ENCODE results near the gene PCDHGB4.
"Not testable (repeated sequence)": the region's sequence is repeated elsewhere in the genome, so short reads cannot be mapped to it uniquely, and the experiment has no call there.

PCDHGB4 gene

DNA sequence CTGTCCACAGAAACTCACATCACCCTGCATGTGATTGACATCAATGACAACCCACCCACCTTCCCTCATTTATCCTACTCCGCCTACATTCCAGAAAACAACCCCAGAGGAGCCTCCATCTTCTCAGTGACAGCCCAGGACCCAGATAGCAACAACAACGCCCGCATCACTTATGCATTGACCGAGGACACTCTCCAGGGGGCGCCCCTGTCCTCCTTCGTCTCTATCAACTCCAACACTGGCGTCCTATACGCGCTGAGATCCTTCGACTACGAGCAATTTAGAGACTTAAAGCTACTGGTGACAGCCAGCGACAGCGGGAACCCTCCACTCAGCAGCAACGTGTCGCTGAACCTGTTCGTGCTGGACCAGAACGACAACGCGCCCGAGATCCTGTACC is 42.2 kb upstream of the PCDHGB4 start:
- TF ChIP-seq, protein P1, sequence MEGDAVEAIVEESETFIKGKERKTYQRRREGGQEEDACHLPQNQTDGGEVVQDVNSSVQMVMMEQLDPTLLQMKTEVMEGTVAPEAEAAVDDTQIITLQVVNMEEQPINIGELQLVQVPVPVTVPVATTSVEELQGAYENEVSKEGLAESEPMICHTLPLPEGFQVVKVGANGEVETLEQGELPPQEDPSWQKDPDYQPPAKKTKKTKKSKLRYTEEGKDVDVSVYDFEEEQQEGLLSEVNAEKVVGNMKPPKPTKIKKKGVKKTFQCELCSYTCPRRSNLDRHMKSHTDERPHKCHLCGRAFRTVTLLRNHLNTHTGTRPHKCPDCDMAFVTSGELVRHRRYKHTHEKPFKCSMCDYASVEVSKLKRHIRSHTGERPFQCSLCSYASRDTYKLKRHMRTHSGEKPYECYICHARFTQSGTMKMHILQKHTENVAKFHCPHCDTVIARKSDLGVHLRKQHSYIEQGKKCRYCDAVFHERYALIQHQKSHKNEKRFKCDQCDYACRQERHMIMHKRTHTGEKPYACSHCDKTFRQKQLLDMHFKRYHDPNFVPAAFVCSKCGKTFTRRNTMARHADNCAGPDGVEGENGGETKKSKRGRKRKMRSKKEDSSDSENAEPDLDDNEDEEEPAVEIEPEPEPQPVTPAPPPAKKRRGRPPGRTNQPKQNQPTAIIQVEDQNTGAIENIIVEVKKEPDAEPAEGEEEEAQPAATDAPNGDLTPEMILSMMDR (IDR thresholded peaks at IDR 0.05; ENCODE audit: low read length, missing control alignments), result no peak
- H3K4me3 ChIP-seq (replicated peaks; ENCODE audit: low read depth, low read length), result no peak overlapping the region
- DNase-seq (ENCODE audit: low read depth), result no peak

DNA sequence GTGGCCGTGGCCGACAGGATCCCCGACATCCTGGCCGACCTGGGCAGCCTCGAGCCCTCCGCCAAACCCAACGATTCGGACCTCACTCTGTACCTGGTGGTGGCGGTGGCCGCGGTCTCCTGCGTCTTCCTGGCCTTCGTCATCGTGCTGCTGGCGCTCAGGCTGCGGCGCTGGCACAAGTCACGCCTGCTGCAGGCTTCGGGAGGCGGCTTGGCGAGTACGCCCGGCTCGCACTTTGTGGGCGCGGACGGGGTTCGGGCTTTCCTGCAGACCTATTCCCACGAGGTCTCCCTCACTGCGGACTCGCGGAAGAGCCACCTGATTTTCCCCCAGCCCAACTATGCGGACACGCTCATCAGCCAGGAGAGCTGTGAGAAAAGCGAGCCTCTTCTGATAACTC is 41.5 kb upstream of the PCDHGB4 start:
- DNase-seq (ENCODE audit: low read depth); H3K4me3 ChIP-seq (replicated peaks; ENCODE audit: low read depth, low read length): not testable (repeated sequence)

DNA sequence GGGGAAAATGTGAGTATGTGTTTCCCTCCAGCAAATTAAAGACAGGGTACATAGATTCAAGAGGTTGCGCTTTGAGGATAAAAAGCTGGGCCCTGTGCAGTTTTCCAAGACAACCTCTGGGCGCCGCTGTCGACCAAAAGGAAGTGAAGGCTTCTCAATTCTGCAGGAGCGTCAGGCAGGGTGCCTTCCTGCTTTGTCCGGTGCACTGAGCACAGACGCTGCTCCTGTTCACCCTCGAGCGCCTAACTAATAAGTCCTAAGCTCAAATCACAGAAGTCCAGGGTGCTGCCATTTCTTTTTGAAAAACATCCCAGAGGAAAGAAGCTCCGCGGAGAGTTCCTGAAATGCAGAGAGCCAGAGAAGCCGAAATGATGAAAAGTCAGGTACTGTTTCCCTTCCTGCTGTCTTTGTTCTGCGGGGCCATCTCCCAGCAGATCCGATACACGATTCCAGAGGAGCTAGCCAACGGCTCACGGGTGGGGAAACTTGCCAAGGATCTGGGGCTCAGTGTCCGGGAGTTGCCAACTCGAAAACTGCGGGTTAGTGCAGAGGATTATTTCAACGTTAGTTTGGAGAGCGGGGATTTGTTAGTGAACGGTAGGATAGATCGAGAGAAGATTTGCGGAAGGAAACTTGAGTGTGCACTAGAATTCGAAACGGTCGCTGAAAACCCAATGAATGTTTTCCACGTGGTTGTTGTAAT is 37.4 kb upstream of the PCDHGB4 start, which contains the start of gene PCDHGB1:
Gene PCDHGB1 (plus strand): TSS at position 183 of the 703 bp plus-strand sequence. CDS start 162 bp downstream, at position 345.
- peak within 1 kb of the TSS; percentile 40 for H3K4me3 ChIP-seq (replicated peaks; ENCODE audit: low read depth, low read length)
- TF ChIP-seq, protein P1 (IDR thresholded peaks at IDR 0.05; ENCODE audit: low read length, missing control alignments), result peak; percentile 55
- DNase-seq (ENCODE audit: low read depth), result peak; percentile 66

DNA sequence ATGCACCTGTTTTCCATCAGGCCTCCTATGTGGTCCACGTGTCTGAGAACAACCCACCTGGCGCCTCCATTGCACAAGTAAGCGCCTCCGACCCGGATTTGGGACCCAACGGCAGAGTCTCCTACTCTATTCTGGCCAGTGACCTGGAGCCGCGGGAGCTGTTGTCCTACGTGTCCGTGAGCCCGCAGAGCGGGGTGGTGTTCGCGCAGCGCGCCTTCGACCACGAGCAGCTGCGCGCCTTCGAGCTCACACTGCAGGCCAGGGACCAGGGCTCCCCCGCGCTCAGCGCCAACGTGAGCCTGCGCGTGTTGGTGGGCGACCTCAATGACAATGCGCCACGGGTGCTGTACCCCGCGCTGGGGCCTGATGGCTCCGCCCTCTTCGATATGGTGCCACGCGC is 35.9 kb upstream of the PCDHGB4 start:
- TF ChIP-seq, protein P1 (IDR thresholded peaks at IDR 0.05; ENCODE audit: low read length, missing control alignments), result no peak
- H3K4me3 ChIP-seq (replicated peaks; ENCODE audit: low read depth, low read length), result no peak overlapping the region
- DNase-seq (ENCODE audit: low read depth), result no peak

DNA sequence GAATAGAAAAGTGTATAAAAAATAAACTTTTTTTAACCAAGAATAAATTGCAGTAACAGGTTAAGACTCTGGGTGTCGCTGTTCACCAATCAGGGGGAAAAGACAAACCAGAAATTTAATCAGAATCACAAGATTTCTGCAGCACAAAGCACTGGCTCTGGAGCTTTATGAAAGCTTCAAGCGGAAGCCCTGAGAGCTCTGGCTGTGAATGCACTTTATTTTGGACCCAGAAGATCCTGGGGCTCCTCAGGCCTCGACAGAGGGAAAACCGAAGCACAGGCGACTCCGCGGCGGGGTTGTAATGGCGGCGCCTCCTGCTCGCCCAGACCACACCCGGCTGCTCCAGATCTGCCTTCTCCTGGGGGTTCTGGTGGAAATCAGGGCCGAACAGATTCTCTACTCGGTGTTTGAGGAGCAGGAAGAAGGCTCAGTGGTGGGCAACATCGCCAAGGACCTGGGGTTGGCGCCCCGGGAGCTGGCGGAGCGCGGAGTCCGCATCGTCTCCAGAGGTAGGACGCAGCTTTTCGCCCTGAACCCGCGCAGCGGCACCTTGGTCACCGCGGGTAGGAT is 32.5 kb upstream of the PCDHGB4 start, which contains the start of gene PCDHGA4:
Gene PCDHGA4 (plus strand): TSS at position 122 of the 570 bp plus-strand sequence. CDS start 87 bp downstream, at position 209.
- peak; percentile 49 for DNase-seq (ENCODE audit: low read depth)
- H3K4me3 ChIP-seq (replicated peaks; ENCODE audit: low read depth, low read length), result peak within 1 kb of the TSS; percentile 47
- TF ChIP-seq, protein P1 (IDR thresholded peaks at IDR 0.05; ENCODE audit: low read length, missing control alignments), result peak; percentile 50

DNA sequence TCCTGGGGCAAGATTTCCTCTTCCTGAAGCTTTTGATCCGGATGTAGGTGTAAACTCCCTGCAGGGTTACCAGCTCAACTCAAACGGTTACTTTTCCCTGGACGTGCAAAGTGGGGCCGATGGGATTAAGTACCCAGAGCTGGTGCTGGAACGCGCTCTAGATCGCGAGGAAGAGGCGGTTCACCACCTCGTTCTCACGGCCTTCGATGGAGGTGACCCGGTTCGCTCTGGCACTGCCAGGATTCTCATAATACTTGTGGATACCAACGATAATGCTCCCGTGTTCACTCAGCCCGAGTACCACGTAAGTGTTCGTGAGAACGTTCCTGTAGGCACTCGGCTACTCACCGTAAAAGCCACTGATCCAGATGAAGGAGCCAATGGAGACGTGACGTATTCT is 31.9 kb upstream of the PCDHGB4 start:
- no peak for DNase-seq (ENCODE audit: low read depth)
- TF ChIP-seq, protein P1 (IDR thresholded peaks at IDR 0.05; ENCODE audit: low read length, missing control alignments), result no peak
- H3K4me3 ChIP-seq (replicated peaks; ENCODE audit: low read depth, low read length), result peak overlapping the region; percentile 47

DNA sequence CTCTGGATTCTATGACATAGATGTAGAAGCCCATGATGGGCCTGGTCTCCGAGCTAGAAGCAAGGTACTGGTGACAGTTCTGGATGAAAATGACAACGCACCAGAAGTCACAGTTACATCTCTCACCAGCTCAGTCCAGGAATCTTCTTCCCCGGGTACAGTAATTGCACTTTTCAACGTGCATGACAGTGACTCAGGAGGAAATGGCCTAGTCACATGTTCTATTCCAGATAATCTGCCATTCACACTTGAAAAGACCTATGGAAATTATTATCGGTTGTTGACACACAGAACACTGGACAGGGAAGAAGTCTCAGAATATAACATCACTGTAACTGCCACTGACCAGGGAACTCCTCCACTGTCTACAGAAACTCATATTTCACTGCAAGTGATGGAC is 31.4 kb upstream of the PCDHGB4 start:
- TF ChIP-seq, protein P1 (IDR thresholded peaks at IDR 0.05; ENCODE audit: low read length, missing control alignments), result no peak
- no peak for DNase-seq (ENCODE audit: low read depth)
- H3K4me3 ChIP-seq (replicated peaks; ENCODE audit: low read depth, low read length), result no peak overlapping the region

Measured in fibroblast of pulmonary artery (primary cell).